ENCODE measurements around the gene TOM1L2.

The TOM1L2 gene

GRCh38 chr17:17830740-17831207 is 141.4 kb downstream of the TOM1L2 start:
- DNase-seq = no peak

- no peak for DNase-seq
Measured at GRCh38 chr17:17830269-17830567, 142.0 kb downstream of the TOM1L2 start.

GRCh38 chr17:17827826-17828621 is 144.2 kb downstream of the TOM1L2 start:
- DNase-seq = no peak

GRCh38 chr17:17826942-17827785 is 145.0 kb downstream of the TOM1L2 start:
- no peak for DNase-seq

- DNase-seq = no peak
Measured at GRCh38 chr17:17826342-17826713, 145.9 kb downstream of the TOM1L2 start.

- no peak for DNase-seq
Measured at GRCh38 chr17:17824783-17825614, 147.2 kb downstream of the TOM1L2 start.

GRCh38 chr17:17824119-17824782 is 147.9 kb downstream of the TOM1L2 start:
- no peak for DNase-seq

- peak; percentile 84 for DNase-seq
Measured at GRCh38 chr17:17823433-17824118, 148.6 kb downstream of the TOM1L2 start.

GRCh38 chr17:17822616-17823015 is 149.6 kb downstream of the TOM1L2 start:
- no peak for DNase-seq

- peak; percentile 47 for DNase-seq
Measured at GRCh38 chr17:17822189-17822588, 150.0 kb downstream of the TOM1L2 start.

GRCh38 chr17:17820463-17821158 is 151.6 kb downstream of the TOM1L2 start:
- DNase-seq = no peak

- DNase-seq = no peak
Measured at GRCh38 chr17:17820046-17820445, 152.2 kb downstream of the TOM1L2 start.

GRCh38 chr17:17819561-17819995 is 152.6 kb downstream of the TOM1L2 start:
- peak; percentile 76 for DNase-seq

GRCh38 chr17:17819111-17819510 is 153.1 kb downstream of the TOM1L2 start:
- DNase-seq = no peak

- DNase-seq = no peak
Measured at GRCh38 chr17:17818088-17818526, 154.1 kb downstream of the TOM1L2 start.

GRCh38 chr17:17817552-17817947 is 154.7 kb downstream of the TOM1L2 start:
- DNase-seq = no peak

GRCh38 chr17:17816831-17817551 is 155.2 kb downstream of the TOM1L2 start:
- no peak for DNase-seq

GRCh38 chr17:17816240-17816814 is 155.9 kb downstream of the TOM1L2 start:
- DNase-seq = no peak

- no peak for DNase-seq
Measured at GRCh38 chr17:17815436-17816200, 156.6 kb downstream of the TOM1L2 start.

- no peak for DNase-seq
Measured at GRCh38 chr17:17815062-17815406, 157.2 kb downstream of the TOM1L2 start.
